ENCODE results near the gene GNAT1.

Gene GNAT1

DNA sequence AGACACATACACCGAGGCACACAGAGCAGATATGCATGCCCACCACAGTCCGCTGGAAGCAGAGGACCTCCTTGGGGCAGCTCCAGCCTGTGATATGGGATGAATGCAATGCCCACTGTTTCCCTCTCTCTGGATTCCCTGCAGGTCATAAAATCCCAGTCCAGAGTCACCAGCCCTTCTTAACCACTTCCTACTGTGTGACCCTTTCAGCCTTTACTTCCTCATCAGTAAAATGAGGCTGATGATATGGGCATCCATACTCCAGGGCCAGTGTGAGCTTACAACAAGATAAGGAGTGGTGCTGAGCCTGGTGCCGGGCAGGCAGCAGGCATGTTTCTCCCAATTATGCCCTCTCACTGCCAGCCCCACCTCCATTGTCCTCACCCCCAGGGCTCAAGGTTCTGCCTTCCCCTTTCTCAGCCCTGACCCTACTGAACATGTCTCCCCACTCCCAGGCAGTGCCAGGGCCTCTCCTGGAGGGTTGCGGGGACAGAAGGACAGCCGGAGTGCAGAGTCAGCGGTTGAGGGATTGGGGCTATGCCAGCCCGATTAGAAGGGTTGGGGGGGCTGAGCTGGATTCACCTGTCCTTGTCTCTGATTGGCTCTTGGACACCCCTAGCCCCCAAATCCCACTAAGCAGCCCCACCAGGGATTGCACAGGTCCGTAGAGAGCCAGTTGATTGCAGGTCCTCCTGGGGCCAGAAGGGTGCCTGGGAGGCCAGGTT is at the start of gene GNAT1:
Gene GNAT1, plus strand, starts transcription at position 675 of the 725 bp plus-strand sequence. CDS start 116 bp downstream, outside the sequence.
- DNase-seq (ENCODE audit: low spot score) = no peak

DNA sequence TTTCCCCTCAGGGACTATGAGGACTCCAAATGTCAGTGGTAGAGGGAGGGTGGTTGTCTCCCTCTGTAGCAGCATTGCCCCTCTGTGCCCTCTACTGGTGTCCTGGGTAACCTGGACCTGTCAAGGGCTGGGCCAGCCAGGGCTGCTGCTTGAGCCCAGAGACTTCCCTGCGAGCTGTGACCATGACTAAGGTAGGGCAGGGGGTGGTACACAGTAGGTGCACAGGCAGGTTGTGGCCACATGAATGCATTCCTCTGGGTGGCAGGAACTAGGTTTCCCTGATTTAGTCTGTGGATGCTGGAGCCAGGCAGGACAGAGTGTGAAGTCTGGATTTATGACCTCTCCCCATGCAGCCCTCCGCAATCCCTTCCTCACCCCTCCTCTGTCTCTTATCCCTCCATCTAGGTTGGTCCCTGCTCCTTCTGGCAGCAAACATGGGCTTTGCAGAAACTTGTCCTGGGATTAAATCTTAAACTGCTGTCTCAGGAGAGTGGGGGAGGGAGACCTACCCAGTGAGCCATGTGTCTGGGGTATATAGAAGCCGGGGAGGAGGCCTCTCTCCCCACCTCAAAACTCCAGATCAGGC is 45.0 kb upstream of the GNAT1 start:
- DNase-seq (ENCODE audit: low spot score) = no peak

DNA sequence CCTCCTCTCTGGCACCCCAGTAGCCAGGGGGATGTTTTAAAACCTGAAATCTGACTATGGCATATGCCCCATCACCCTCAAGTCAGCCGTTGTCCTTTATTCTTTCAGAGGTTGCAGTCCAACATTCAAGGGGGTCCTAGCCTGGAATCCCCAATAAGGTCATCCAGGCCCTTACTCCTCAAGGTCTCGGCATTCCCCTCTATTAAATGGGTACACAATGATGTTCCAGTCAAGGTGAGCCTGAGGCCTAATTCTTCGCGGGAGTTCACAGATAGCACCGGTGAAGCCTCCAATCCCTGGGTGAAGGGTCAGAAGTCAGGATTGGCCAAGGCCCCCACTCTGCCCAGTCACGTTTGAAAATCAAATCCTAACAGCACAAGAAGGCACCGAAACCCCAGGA is 44.4 kb upstream of the GNAT1 start:
- no peak for DNase-seq (ENCODE audit: low spot score)

DNA sequence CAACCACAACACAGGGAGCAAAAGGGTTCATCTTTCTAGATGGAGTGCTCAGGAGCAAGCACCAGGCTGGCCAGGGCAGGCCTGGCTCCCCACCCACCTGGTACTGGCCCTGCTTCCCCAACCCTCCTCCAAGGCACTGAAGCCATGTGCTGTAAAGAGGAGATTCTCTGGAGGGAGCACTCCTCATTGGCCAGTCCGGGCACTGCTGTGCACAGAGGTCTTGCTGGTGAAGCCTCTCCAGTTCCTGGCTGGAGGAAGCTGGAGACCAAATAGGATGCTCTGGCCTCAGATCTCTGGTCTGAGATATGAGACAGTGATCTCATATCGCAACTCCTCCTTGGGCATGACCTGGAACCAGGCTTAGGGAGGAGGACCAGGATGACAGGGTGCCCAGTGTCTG is 44.0 kb upstream of the GNAT1 start:
- DNase-seq (ENCODE audit: low spot score) = no peak

DNA sequence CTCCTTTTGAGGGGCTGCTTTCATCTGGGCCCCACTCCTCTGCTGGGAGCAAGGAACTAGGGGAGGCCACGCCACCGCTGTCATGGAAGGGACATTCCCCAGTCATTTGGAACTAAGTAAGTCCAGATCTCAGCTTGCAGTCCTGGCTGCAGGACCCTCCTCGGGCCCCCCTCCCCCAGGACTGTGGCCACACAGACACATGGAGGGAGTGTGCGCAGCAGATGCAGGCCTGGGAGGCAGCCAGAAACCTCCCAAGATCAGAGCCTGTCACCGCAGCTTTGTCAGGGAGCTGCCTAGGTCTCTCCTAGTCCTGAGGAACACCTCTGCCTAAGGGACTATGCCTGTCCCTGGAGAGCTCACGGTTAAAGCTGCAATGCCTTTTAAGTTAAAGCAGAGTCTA is 43.5 kb upstream of the GNAT1 start:
- DNase-seq (ENCODE audit: low spot score) = peak; percentile 60

DNA sequence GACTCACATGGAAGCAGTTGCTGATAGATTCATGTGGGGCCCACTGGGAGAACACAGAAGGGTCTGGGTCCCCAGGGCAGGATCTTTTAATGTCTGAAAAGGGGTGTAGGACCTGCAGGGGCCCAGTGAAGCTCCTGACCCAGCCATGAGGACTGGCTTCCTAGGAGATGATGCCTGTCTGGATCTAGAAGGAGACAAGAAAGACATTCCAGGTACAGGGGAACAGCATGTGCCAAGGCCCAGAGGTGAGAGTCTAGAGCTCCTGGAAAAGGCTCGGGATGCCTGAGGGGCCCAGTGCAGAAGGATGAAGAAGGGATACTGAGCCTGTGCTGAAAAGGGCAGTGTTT is 41.0 kb upstream of the GNAT1 start:
- DNase-seq (ENCODE audit: low spot score) = no peak

DNA sequence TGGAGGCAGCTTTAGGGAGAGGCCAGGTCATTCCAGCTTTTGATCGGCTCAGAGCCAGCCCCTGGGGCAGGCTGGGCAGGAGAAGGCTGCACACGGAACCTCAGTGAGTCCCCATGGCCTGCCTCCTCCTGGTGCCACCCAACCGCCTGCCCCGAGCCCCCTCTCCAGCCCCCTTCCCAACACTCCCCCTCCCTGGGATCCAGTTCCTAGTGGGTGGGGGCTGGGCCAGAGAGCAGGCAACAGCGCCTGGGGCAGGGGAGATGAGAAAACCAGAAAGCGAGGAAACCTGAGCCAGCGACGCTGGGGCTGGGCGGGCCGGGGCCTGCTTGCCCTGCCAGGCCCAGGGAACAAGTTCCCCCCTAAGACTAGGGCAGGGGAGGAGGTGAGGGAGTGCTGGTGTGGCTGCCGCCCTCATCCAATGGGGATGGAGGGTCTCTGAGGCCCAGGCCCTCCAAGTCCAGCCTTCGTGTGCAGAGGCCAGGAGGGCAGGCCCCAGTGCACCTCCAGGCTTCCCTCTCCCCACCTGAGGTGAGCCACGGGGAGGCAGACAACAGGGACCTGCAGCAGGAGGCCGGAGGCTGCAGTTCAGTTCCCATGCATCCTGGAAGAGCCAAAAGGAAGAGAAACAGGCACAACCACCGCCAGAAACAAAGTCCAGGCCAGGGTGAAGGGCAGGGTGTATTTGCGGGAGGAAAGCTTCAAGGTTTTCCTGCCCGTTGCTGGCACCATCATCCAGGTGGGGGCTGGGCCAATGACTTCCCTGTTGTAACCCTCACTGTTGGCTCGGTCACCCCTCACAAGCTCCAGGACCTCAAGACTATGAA is 40.3 kb upstream of the GNAT1 start:
- no peak for DNase-seq (ENCODE audit: low spot score)

DNA sequence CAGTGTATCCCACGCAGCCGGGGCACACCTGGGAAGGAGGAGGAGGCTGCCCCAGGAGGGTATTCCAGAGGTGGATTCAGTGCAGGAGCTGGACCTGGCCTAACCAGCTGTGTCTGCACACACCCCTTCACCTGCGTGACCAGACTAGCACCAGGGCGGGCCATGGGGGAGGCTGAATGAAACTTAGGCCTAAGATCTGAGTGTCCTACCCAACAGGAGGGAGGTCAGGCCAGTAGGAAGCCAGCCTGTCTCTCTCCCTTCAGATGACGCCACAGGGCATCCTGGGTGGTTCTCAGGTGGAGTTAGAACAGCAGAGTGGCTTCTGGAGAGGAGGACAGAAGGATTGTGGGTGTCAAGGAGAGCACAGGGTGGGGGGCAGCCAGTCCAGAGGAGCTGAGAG is 39.7 kb upstream of the GNAT1 start:
- no peak for DNase-seq (ENCODE audit: low spot score)

DNA sequence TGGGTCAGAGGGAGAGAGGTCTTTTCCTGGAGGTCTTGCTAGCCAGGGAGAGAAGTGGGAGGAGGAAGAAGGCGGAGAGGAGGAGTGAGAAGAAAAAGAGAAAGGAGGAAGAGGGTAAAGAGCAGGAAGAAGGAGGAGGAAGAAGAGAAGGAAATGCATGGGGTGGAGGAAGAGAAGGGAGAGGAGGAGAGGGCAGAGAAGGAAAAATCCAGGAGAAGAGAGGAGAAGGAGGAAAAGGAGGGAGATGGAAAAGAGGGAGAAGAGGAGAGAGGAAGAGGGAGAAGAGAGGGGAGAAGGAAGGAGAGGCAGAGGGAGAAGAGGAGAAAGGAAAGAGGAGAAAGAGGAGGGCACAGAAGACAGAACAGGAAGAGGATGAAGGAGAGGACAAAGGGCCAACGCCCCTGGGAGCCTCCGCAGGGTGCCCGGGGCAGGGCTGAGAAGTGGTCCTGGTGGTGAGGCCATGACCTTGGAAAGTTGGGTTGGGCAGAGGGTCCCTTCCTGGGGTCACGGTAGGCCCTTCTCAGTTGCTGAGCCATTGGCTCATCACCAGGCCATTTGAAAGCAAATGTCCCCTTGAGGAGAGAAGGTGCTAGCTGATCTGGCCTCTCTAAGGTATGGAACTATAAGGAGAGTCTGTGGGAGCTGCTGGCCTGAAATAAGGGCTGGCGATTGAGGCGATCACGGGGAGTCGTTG is 37.5 kb upstream of the GNAT1 start:
- DNase-seq (ENCODE audit: low spot score) = no peak

DNA sequence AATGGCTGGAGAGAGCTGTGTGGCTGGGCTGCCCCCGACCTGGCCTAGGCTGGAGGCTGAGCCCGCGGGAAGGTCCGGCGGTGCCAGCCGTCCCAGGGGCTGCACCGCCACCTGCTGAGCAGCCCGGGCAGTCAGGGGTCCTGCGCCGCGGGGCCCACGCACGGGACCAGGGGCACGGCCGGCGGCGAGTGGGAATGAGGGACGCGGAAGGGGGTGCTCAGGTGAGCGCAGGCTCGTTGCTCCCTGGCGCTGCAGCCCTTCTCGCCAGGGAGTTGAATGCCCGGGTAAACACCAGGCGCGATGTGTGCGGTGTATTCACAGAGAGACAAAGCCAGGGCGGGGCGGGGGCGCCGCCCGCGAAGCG is 37.0 kb upstream of the GNAT1 start:
- no peak for DNase-seq (ENCODE audit: low spot score)

DNA sequence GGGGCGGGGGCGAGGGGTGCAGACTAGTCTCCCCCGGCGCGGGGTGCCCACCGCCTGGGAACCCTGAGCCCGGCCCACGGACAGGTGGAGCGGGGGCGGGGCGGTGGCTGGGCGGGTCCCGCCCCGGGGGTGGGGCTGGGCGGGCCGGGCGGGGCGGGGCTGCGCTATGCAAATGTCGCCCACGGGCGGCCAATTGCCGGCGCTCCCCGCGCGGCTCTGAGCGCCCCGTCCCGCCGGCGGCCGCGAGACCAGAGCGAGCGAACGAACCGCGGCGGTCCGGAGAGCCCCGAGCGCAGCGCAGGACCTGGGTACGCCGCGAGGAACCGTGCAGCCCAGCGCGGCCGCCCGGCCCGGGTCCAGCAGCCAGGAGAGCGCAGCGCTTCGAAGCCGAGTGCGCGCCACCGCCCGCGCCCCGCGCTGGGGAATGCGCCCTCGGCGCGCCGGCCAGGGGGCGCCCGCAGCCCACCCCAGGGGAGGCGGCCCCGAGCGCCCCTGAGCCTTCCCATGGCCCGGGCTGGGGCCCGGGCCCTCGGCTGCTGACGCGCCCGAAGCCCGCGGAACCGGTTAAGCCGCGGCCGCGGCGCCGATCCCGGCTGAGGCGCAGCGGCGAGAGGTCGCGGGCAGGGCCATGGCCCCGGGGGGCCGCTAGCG is 36.4 kb upstream of the GNAT1 start, which contains the start of gene SEMA3F:
Gene SEMA3F, plus strand, starts transcription at position 485 of the 651 bp plus-strand sequence. CDS start 4,299 bp downstream, outside the sequence.
- DNase-seq (ENCODE audit: low spot score) = peak; percentile 96

DNA sequence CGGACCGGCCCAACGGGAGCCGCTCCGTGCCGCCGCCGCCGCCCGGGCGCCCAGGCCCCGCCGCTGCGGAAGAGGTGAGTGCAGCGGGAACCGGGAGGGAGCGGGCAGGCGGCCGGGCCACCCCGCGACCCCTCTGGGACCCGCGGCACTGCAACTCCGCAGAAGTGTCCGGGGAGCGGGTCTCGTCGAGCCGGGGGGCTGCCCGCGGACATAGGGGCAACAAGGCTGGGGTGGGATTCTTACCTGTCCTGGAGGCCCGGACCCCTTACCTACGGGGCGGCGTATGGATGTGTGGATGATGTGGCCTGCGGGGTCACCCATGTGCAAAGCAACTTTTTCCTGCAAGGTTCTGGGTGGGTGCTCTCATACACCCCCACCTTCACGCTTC is 35.9 kb upstream of the GNAT1 start:
- no peak for DNase-seq (ENCODE audit: low spot score)

DNA sequence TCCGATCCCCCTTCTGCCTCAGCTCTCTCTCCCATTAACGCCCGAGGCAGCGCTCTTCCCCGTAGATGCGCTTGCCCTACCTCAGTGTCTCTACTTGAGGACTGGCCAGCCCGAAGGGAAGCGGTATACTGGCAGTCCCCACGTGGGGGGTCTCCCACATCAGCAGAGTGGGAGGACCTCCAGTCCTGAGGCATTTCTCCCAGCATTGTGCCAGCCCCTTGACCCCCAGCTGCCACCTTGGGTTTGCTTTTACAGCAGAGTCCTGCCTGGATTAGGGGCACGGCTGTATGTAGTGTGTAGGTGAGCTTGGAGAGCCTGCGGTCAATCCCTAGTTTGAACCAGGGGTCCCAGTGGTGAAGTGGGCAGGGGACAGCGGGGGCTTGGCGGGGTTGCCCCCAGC is 35.5 kb upstream of the GNAT1 start:
- no peak for DNase-seq (ENCODE audit: low spot score)

DNA sequence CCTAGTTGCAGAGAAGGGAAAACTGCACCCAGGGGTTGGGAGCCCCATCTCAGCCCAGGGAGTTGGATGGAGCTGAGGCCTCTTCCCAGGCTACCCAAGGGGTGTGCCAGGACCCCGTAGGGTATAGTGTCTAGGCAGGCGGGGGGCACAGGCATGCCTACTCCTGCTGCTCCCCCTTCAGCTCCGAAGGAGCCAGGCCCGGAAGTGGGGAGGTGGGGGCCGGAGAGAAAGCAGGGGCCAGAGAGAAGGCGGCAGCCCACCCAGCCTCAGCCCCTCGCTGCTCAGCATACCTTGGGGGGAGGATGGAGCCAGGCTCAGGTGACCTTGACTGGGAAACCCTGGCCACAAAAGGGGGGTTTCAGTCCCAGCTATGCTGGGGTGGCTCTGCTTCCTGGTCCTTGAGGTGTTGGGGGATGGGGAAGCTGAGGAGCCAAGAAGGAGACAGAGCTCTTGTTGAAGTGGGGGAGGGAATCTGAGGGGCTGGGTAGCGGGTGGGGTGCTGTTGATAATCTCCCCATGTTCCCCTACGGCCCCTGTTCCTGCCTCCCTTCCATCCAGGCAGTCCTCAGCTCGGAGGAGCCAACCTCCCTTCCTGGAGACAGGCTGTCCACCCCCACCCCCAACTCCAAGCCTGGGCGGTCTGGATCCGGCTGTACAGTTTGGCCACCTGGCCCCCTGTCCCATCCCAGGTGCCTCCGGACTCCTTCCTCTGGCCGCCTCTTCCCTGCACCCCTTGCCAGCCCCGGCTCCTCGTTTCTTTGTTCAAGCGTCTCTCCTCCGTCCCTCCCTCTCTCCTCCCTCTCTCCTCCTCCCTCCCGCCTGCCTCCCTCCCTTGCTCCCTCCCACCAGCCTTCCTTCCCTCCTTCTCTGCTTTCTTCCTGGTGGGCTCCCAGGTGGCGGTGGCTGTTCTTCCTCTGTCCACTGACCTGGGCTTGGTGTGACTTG is 34.6 kb upstream of the GNAT1 start:
- DNase-seq (ENCODE audit: low spot score) = peak; percentile 45

DNA sequence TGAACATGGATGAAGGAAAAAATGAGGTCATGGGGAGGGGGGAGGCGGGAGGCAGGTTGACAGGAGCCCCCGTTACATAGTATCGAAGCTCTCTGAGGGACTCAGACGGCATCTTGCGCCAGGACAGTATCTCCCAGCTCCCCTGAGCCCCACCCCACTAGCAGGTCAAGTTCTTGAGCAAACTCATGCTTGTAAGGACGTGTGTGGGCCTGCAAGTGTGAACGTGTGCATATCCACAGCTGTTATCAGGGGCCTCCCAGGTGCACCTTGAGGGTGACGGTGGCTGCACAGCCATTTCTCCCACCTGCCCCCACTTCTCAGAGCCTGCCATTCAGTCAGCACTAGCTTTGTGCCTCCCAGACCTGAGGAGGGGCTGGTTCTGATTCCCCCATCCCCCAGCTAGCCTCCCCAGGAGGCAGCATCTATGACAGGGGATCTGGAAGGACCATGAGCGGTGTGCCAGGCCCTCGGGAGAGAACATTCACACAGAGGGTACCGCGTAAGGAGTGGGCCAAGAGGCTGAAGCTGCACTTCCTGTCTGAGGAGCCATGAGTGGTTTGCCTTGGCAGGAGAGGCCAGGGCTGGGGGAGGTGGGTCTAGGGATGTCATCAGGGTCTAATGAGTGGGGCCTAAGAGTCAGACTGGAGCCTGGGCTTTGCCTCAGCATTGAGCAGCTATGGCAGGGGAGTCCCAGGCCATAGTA is 33.4 kb upstream of the GNAT1 start:
- DNase-seq (ENCODE audit: low spot score) = no peak

DNA sequence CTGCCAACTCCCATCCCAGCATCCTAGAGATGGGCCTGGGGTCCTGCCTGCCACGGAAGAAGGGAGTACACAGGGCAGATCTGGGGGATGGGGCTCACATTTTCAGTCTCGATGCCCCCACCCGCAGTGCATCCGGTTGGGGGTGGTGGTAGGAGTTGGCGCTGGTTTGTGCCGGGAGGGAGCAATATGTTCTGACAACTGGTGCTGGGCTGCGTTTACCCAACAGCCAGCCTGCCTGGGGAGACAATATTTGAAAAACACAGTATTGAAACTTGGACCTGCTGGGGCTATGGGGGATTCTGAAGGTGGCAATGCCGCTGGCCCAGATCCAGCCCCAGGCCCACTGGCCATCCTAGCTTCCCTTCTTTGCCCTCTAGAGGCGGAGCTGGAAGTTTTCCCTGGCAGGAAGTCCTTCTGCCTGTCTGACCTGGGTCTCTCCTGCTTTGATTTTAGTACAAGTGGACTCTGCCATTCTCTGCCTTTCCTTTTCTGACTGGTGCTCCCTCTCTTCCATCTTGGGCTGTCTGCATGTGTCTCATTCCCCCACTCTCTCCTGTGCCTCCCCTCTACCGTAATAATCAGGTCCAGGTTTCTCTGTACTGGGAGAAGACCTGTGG is 32.8 kb upstream of the GNAT1 start:
- no peak for DNase-seq (ENCODE audit: low spot score)

DNA sequence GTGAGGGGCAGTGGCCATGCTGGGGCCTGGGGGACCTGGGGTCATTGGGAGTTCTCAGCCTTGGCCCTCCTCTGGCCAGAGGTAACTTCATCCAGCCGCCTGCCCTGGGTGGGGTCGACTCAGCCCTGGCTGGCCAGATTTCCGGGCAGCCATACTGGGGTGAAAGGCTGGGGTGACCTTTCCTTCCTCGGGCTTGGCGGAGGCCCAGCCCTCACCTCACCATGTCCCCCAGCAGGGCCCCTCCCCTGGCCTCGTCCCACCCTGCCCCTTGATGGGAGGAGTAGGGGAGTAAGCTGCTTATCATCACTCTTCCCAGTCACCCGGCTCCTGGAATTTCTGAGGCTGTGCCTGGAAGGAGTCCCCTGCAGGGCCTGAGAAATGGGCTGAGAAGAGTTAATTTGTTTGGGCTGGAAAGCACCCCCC is 30.8 kb upstream of the GNAT1 start:
- DNase-seq (ENCODE audit: low spot score) = no peak

DNA sequence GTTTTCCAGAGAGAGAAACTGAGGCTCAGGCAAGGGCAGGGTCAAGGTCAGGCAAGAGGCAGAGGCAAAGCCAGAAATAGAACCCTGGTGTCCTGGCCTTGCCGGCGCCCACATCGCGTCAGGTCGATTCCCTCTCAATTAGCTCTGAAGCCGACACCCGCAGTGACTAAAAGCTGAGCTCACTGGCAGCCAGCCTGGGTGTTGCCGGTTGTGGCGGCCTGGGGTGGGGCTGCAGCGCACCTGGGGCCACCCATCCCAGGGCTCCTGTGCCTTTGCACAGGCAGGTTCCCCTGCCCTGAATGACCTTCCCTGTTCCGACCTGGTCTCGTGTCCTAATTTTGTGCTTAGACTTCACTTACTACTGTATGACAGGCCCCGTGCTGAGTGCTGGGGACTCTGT is 30.1 kb upstream of the GNAT1 start:
- DNase-seq (ENCODE audit: low spot score) = no peak

DNA sequence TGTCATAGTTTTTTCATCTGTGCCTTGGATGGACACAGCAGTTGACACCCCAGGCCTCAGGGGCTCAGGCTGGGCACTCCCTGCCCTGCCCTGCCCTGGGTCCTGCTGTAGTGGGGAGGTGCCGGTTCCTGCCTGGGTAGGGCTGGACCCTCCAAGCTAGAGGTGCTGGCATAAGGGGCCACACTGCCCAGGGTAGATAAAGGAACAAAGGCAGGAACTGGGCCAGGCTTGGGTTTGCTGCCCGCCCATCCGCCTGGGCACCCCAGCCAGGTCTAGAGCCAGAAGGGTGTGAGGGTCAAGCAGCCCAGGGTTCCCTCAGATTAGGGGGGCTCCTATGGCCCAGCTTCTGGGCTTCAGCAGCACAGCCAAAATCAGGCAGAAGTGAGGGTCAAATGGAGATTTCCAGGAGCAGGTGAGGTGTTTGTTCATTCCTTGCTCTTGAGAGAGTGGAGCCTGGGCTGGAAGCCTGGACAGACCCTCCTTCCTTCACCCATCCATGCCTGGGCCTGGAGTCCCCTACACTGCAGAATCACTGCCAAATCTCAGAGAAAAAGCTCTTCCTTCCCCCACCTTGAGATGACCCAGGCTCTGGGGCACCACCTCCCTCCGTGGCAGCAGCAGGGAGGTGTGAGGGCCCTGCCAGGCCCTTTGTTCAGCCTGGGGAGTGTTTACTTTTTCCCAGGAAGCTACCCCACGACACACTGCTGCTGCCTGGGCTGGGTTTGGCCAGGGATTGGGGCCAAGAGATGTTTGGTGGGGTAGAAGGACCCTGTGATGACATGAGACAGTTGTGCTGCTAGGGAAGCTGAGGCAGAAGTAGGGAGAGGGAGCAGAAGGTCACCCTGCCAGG is 29.2 kb upstream of the GNAT1 start:
- DNase-seq (ENCODE audit: low spot score) = no peak

All from AG20443 (cell line).